Measurements from ENCODE around the gene SDK1. TPM values are rescaled to one million over a fixed set of nuclear protein-coding genes. Genes with fewer than 3 reads are reported as not detected.

The SDK1 gene
- total and polyA plus RNA-seq, 10 of the 15 experiments (the other 5 are each of a cell fraction or from before 2014, with no cell fraction given) = 0.14 to 0.33 TPM; not detected in 8

- WGBS (ENCODE audit: insufficient coverage, insufficient replicate concordance, low lambda C conversion rate, missing lambda C conversion rate) = 29% methylated on average over 7 of the region's 7 CpGs
- POLR2A ChIA-PET = no interaction called here
- Histone ChIP-seq H3K4me1 (ENCODE audit: control insufficient read depth, insufficient read depth, low read length) (no peaks in the 10 kb centered on the region), H3K27me3 (replicated peaks in 1 of 2; ENCODE audit: control insufficient read depth in 2 of 2, insufficient read depth in 2 of 2, low read length in 1 of 2) (no peaks in the 10 kb centered on the region), H4K20me1 (ENCODE audit: control insufficient read depth, insufficient read depth) (no peaks in the 10 kb centered on the region), H3K4me3 (no peak overlapping the region), H3K9me3 (replicated peaks; ENCODE audit: control insufficient read depth, insufficient read depth, low read length) (no peaks in the 10 kb centered on the region), H3K4me2 (ENCODE audit: control insufficient read depth, insufficient read depth) (no peak overlapping the region), H3K27ac (ENCODE audit: control insufficient read depth, insufficient read depth) (no peak overlapping the region), H2AFZ (ENCODE audit: control insufficient read depth, low read depth, low read length) (no peak overlapping the region), H3K9ac (ENCODE audit: control insufficient read depth, insufficient read depth, low read length) (no peak overlapping the region), H3K36me3 (ENCODE audit: control insufficient read depth in 2 of 2, insufficient read depth in 2 of 2, low read length in 1 of 2) (no peaks in the 10 kb centered on the region), H3K79me2 (ENCODE audit: control insufficient read depth, insufficient read depth, low read length) (no peaks in the 10 kb centered on the region)
- RAD21 ChIA-PET (ENCODE audit: unreplicated experiment) = no interaction called here
- DNase-seq (ENCODE audit: low read depth, low spot score) = no peak
- ATAC-seq = no peak
- CTCF ChIA-PET = no interaction called here
- SMC1A ChIA-PET (ENCODE audit: uncharacterized antibody, unreplicated experiment) = interaction anchor here (0.6 kb wide), 1 partner anchor 53 kb away, joined by 4 read pairs; no protein-coding TSS in a partner anchor
- FAIRE-seq = no peak
- in situ Hi-C loops (cut with MboI) (no loop called here), intact Hi-C loops (cut with micrococcal nuclease; ENCODE audit: unreplicated experiment) (no loop called here)
- no TSS peak for BruUV-seq (replicated peaks)
- no peak for TF ChIP-seq ZNF592 (IDR thresholded peaks at IDR 0.05)
- TF ChIP-seq CREM (IDR thresholded peaks at IDR 0.05; ENCODE audit: low read depth) = no peak
- no peak for TF ChIP-seq MYC (IDR thresholded peaks at IDR 0.05; ENCODE audit: insufficient read depth, insufficient read length, insufficient replicate concordance, low read length, severe bottlenecking)
- TF ChIP-seq, protein P1, sequence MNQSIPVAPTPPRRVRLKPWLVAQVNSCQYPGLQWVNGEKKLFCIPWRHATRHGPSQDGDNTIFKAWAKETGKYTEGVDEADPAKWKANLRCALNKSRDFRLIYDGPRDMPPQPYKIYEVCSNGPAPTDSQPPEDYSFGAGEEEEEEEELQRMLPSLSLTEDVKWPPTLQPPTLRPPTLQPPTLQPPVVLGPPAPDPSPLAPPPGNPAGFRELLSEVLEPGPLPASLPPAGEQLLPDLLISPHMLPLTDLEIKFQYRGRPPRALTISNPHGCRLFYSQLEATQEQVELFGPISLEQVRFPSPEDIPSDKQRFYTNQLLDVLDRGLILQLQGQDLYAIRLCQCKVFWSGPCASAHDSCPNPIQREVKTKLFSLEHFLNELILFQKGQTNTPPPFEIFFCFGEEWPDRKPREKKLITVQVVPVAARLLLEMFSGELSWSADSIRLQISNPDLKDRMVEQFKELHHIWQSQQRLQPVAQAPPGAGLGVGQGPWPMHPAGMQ (IDR thresholded peaks at IDR 0.05; ENCODE audit: borderline replicate concordance) = no peak
- no peak for TF ChIP-seq NBN (IDR thresholded peaks at IDR 0.05)
- no peak for TF ChIP-seq IKZF2 (IDR thresholded peaks at IDR 0.05)
- TF ChIP-seq PAX5 (IDR thresholded peaks at IDR 0.05; ENCODE audit: borderline replicate concordance, low read depth, low read length) = no peak
- TF ChIP-seq, protein P2, sequence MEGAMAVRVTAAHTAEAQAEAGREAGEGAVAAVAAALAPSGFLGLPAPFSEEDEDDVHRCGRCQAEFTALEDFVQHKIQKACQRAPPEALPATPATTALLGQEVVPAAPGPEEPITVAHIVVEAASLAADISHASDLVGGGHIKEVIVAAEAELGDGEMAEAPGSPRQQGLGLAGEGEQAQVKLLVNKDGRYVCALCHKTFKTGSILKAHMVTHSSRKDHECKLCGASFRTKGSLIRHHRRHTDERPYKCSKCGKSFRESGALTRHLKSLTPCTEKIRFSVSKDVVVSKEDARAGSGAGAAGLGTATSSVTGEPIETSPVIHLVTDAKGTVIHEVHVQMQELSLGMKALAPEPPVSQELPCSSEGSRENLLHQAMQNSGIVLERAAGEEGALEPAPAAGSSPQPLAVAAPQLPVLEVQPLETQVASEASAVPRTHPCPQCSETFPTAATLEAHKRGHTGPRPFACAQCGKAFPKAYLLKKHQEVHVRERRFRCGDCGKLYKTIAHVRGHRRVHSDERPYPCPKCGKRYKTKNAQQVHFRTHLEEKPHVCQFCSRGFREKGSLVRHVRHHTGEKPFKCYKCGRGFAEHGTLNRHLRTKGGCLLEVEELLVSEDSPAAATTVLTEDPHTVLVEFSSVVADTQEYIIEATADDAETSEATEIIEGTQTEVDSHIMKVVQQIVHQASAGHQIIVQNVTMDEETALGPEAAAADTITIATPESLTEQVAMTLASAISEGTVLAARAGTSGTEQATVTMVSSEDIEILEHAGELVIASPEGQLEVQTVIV (IDR thresholded peaks at IDR 0.05; ENCODE audit: borderline replicate concordance, partially characterized antibody) = no peak
- TF ChIP-seq TARDBP (IDR thresholded peaks at IDR 0.05; ENCODE audit: borderline replicate concordance) = no peak
- TF ChIP-seq RFX5 (IDR thresholded peaks at IDR 0.05; ENCODE audit: low read depth, low read length) = no peak
- TF ChIP-seq CTCF (IDR thresholded peaks at IDR 0.05 in 2 of 3, conservative IDR thresholded peaks at IDR 0.05 in 1 of 3; ENCODE audit: control insufficient read depth in 2 of 3, extremely low read depth in 1 of 3, insufficient read depth in 1 of 3, low read depth in 3 of 3, low read length in 3 of 3) = no peak
- TF ChIP-seq BMI1 (IDR thresholded peaks at IDR 0.05; ENCODE audit: borderline replicate concordance) = no peak
- no peak for TF ChIP-seq ZBED1 (IDR thresholded peaks at IDR 0.05; ENCODE audit: borderline replicate concordance)
Observed at GRCh38 chr7:3282457-3282856, 18.6 kb upstream of the SDK1 start.

All from GM12878 (cell line).